Parathyroid adenoma (tissue), 2 donors: ENCODE results near the gene SPON2.

Experiments used
- H2AFZ ChIP-seq: fragments of 300-600 bp; sonication (generic); one replicate; pipeline ENCODE4 v1.7.0; 2017; ENCODE audit warnings: antibody characterized with exemption, mild to moderate bottlenecking
- H3K27ac ChIP-seq: fragments of 300-600 bp; sonication (generic); one replicate; pipeline ENCODE4 v1.7.0; 2017
- H3K27me3 ChIP-seq: fragments of 300-600 bp; sonication (generic); one replicate; pipeline ENCODE4 v1.7.0; 2017; ENCODE audit warnings: low read length; ENCODE audit not compliant: control insufficient read depth, insufficient read depth
- H3K36me3 ChIP-seq: fragments of 300-600 bp; sonication (generic); one replicate; pipeline ENCODE4 v1.7.0; 2017; ENCODE audit warnings: low read length; ENCODE audit not compliant: control insufficient read depth, insufficient read depth
- H3K4me1 ChIP-seq: fragments of 300-600 bp; sonication (generic); one replicate; pipeline ENCODE4 v1.7.0; 2017; ENCODE audit warnings: control low read depth
- H3K4me2 ChIP-seq: fragments of 300-600 bp; sonication (generic); one replicate; pipeline ENCODE4 v1.7.0; 2017; ENCODE audit warnings: low read length
- H3K4me3 ChIP-seq: fragments of 300-600 bp; sonication (generic); one replicate; pipeline ENCODE4 v1.7.0; 2017; ENCODE audit warnings: low read depth, low read length
- H3K79me2 ChIP-seq: fragments of 300-600 bp; sonication (generic); one replicate; pipeline ENCODE4 v1.7.0; 2017; ENCODE audit warnings: control low read depth
- H3K9ac ChIP-seq: fragments of 300-600 bp; sonication (generic); one replicate; pipeline ENCODE4 v1.7.0; 2017; ENCODE audit warnings: mild to moderate bottlenecking
- H3K9me3 ChIP-seq: fragments of 300-600 bp; sonication (generic); one replicate; pipeline ENCODE4 v1.7.0; 2017; ENCODE audit warnings: low read length; ENCODE audit not compliant: control insufficient read depth
- CTCF ChIP-seq: fragments of 300-600 bp; sonication (generic); IDR thresholded peaks from one replicate; pipeline ENCODE4 v1.7.0; 2017; ENCODE audit warnings: antibody characterized with exemption, mild to moderate bottlenecking
- donor health status: primary hyperparathyroidism.

The SPON2 gene

GRCh38 chr4:1215141-1216075 is 43.0 kb upstream of the SPON2 start:
- Histone ChIP-seq H3K4me1 (no peaks in the 10 kb centered on the region), H2AFZ (no peak overlapping the region), H3K79me2 (no peaks in the 10 kb centered on the region), H3K27me3 (no peaks in the 10 kb centered on the region), H3K36me3 (no peaks in the 10 kb centered on the region), H3K9ac (no peak overlapping the region), H3K4me2 (no peak overlapping the region), H3K4me3 (no peak overlapping the region), H3K27ac (no peak overlapping the region), H3K9me3 (no peaks in the 10 kb centered on the region)
- no peak for TF ChIP-seq CTCF

- TF ChIP-seq CTCF, result no peak
- H3K9me3 ChIP-seq, result no peaks in the 10 kb centered on the region
- no peaks in the 10 kb centered on the region for H3K27me3 ChIP-seq
- H3K27ac ChIP-seq, result no peak overlapping the region
- no peaks in the 10 kb centered on the region for H3K79me2 ChIP-seq
- no peak overlapping the region for H2AFZ ChIP-seq
- no peak overlapping the region for H3K4me3 ChIP-seq
- H3K9ac ChIP-seq, result no peak overlapping the region
- no peaks in the 10 kb centered on the region for H3K36me3 ChIP-seq
- no peak overlapping the region for H3K4me2 ChIP-seq
- peaks cover 4% of the 10 kb centered on the region for H3K4me1 ChIP-seq
These were observed 42.0 kb upstream of the SPON2 start for GRCh38 chr4:1214101-1215095.

- H3K4me1 ChIP-seq, result peaks cover 4% of the 10 kb centered on the region
- H3K27me3 ChIP-seq, result no peaks in the 10 kb centered on the region
- H3K4me3 ChIP-seq, result no peak overlapping the region
- no peaks in the 10 kb centered on the region for H3K79me2 ChIP-seq
- no peak overlapping the region for H3K4me2 ChIP-seq
- H3K27ac ChIP-seq, result no peak overlapping the region
- no peaks in the 10 kb centered on the region for H3K9me3 ChIP-seq
- TF ChIP-seq CTCF, result no peak
- H2AFZ ChIP-seq, result no peak overlapping the region
- no peaks in the 10 kb centered on the region for H3K36me3 ChIP-seq
- no peak overlapping the region for H3K9ac ChIP-seq
These were observed 41.1 kb upstream of the SPON2 start for GRCh38 chr4:1213336-1213995.

GRCh38 chr4:1212546-1213335 is 40.4 kb upstream of the SPON2 start:
- Histone ChIP-seq H2AFZ (no peak overlapping the region), H3K36me3 (no peaks in the 10 kb centered on the region), H3K27me3 (no peaks in the 10 kb centered on the region), H3K79me2 (no peaks in the 10 kb centered on the region), H3K9ac (no peak overlapping the region), H3K4me2 (no peak overlapping the region), H3K9me3 (no peaks in the 10 kb centered on the region), H3K4me3 (no peak overlapping the region), H3K4me1 (peaks cover 4% of the 10 kb centered on the region), H3K27ac (no peak overlapping the region)
- no peak for TF ChIP-seq CTCF
